HG02763 (cell line): ENCODE measurements around the gene KRT77.
"Not testable (repeated sequence)": the region's sequence is repeated elsewhere in the genome, so short reads cannot be mapped to it uniquely, and the experiment has no call there.

Source experiments
- ATAC-seq: cut with Tn5 transposase; IDR thresholded peaks from one replicate; pipeline ENCODE4 v1.9.1; 2021; ENCODE audit warnings: mild to moderate bottlenecking, moderate library complexity; ENCODE audit not compliant: unreplicated experiment

Gene KRT77

DNA sequence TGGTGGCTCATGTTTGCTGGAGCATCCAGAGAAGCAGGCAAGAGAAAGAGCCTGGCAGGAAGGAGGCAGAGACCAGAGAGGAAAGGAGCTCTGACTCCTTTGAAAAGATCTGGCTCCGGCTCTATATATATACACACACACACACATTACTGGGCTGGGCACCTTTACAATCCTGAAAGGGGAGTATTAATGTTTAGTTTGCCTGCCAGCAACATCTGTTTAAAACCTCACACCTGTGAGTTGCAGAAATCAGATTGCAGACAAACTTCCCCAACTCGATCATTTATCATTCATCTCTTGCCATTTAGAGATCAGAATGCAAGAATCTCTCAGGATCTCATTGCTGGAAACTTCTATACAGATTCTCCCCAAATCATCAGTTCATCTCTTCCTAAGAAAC is at the start of gene KRT77:
KRT77 (minus strand) TSS at position 101 of the 400 bp plus-strand sequence; CDS start at position 11, 90 bp downstream.
- no peak for ATAC-seq

DNA sequence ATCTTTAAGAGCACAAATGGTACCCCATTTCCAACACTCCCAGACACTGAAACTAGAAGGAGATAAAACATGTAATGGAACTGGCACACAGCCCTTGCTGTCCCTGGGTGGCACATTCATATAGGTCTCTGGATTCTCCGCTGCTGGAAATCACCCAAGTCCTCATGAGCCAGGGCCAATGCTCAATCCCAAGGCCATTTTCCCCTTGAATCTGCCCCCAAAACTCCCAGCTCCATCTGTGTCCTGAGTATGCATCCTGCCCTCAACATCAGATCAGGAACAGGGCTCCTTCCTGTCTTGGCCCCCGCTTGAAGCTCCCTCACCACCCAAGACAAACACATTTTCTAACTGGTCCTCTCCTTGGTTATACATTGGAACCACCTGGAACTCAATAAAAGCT is 49.2 kb upstream of the KRT77 start:
- no peak for ATAC-seq

DNA sequence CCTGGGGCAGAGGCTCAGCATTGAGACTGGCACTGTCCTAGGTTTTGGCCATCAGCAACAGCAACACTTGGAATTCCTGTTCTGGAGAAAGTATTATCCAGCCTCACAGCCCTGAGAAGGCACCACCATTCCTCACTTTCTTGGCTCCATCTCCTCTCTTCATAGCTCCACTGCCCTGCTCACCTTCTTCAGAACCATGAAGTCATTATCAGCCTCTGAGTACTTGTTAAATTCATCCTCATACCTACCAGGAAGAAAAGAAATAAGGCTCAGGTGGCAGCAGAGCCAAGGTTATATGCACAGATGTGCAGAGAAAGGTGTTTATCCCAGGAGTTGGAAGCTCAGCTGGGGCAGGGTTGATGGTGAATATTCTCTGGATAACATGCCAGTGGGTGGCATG is 48.5 kb upstream of the KRT77 start:
- no peak for ATAC-seq

DNA sequence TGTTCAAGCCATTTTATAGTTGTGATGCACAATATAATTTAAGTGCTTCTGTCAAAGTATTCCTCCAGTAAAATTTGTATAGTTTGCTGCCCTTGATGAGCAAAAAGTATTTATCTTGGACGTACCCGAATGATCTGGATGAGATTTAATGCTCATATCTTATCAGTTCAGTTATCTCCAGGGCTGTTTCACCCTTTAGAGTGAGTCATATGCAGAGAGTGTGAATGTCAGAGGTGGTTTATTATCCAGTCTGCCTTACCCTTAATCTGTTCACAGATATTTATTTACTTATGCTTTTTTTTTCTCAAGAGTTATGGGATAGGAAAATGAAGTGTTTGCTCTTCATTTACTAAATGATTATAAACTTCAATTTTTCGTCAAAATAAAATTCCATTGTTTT is 47.2 kb upstream of the KRT77 start:
- ATAC-seq, result not testable (repeated sequence)

DNA sequence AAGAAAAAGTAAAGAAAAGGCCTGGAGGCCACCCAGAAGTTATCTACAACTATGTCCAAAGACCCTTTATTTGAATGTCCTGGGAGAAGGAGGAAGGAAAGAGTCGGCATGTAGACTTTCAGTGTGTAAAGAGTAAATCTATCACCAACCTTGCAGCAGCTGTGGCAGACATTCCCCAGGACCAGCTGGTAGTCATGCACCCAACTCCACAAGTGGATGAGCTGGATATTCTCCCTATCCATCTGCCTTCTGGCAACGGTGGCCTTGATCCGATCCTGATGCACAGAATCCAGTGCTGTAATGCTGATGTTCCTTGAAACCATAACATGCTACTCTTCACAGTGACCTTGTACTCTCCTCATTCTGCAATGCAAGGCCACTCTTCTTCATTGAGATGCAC is 46.5 kb upstream of the KRT77 start:
- no peak for ATAC-seq

DNA sequence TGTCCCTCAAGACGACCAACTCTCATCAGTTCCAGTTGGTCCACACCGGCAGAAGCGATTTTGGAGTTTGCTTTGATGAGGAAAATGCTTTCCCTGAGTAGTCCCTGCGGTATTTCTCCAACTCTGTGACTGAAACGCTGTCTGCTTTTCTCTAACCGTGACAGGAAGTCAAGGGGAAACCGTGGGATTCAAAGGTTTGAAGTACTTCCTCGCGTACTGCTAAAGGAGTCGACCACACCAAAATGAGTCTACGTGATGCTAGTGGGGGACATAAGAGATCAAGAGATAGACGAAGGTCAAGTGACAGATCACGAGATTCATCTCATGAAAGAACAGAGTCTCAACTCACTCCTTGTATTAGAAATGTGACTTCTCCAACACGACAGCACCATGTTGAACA is 45.3 kb upstream of the KRT77 start:
- ATAC-seq, result no peak

DNA sequence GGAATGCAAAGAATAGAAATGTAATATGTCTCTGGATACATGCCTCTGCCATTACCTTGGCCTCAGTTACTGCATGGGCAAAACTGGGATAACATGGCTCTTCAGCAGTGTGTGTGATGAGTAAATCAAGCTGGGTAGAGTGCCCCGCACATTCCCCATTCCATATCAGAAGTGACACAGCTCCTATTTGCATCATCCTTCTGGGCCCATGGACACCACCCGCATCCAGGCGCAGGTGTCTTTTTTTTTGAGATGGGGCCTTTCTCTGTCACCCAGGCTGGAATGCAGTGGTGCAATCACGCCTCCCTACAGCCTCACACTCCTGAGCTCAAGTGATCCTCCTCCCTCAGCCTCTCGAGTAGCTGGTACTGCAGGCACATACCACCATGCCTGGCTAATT is 42.2 kb upstream of the KRT77 start:
- ATAC-seq, result no peak

DNA sequence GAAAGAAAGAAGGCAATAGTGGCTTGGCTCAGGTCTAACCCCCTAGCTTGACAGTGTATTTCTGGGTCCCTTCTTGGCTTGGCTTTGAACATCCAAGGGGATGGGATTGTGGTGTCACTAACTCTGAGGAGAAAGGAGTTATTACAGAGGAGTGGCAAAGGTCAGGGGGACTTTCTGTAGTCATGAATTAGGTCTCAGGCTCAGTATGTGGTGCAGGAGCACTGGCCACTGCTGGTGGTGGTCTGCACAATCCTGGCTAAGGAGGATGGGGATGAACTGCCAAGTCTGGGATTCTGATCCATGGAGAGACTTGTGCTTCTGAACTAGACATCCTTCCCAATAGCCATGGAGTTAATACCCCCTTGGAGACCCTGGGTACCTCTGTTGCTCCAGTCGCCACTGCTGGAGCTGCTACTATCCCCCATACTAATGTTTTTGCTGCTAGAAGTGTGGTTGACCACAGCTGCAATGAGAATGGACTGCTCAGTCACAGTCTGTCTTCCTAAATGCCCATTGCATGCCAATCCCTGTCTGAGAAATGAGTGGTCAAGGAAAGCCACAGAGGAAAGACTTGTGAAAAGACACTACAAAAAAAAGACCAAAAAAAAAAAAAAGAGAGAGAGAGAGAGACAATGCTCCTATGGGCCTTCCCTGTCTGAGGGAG is 41.3 kb upstream of the KRT77 start:
- ATAC-seq, result no peak

DNA sequence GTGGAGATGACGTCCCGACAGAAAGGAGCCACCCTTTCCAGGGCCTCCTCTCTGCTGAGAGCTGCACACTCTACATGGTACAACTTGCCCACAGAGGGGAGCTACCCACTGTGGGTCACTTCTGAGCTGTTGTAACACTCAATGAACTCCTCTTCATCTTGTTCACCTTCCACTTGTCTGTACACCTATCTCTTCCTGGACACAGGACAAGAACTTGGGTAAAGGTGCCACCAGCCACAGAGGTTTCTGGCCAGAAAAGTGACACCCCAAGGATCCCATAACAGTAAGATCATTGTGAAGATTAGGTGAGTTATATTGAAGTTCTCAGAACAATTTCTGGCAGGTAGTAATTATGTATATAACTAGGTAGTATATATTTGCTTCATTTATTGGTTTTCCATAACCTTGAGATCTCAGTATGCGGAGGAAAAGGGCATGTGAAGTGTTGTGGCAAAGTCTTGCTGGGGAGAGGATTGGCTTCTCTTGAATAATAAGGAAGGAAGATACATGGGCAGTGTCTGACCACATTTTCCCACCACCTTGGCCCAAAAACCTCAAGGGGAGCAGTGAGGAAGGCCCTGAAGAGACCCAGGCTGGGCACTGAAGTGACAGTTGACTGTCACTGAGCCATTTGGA is 39.6 kb upstream of the KRT77 start:
- no peak for ATAC-seq

DNA sequence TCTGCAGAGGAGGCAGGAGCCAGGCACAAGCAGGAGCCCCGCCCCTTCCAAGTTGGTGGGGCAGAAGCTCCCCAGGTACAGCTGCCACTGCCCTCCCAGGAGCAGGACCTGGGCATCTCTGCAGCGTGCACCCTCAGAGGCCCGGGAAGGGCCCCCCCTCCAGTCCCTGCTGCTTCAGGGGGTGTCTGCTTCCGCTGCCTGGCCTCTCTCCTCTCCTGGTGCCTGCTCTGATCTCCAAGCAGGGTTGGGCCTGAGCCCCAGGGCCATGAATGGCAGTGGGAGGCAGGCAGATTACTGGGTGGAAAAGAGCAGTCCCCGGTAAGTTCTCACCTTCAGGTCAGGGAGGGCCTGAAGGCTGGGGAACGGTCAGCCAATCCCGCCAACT is 38.9 kb upstream of the KRT77 start:
- ATAC-seq, result no peak

DNA sequence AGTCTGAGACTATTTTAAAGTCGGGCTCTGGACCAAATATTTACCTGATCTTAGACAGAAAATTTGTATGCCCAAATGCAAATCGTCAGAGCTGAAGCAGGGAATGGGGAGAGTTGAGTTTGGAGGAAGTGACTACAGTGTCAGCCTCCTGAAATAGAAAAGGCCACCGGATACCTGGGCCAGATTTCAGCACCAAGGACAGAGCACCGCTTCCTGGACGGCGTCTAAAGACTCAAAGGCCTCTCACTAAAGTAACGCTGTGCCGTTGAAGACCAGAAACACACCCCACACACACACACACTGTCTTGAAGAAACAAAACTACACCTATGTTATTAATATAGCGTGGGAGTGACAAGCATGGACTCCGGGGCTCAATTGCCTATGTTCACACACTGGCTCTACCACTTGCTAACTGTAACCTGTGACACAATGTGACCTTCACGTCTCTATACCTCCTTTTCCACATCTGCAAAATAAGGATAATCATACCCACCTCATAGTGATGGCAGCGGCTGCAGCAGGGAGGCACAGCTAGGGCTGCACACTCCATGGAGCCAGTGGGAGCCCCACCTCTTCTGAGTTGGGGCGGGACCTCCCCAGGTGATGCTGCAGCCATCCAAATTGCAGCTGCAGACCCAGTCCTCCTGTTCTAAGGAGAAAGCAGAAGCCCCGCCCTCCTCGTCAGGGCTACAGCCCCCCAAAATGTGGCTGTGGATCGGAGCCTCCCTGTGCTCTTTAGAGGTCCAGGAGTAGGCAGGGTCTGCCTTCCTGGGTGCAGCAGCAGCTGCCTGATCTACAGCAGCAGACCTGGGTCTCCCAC is 38.3 kb upstream of the KRT77 start:
- ATAC-seq, result no peak

DNA sequence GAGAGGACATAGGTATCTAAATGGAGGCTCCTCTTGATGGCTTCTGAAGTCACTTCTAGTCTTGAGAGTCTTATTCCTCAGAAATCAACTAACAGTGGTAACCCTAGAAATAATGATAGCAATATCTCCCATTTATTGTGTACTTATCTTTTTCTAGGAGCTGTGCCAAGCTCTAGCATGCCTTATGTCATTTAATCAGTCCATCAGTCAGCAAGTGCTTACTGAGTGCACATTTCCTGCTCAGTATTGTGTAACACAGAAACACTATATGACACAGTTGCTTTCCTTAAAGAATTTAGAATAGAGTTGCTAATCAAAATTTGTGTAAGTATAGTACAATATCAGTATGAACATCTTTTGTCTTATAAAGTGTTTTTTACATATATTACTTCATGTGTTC is 37.3 kb upstream of the KRT77 start:
- no peak for ATAC-seq

DNA sequence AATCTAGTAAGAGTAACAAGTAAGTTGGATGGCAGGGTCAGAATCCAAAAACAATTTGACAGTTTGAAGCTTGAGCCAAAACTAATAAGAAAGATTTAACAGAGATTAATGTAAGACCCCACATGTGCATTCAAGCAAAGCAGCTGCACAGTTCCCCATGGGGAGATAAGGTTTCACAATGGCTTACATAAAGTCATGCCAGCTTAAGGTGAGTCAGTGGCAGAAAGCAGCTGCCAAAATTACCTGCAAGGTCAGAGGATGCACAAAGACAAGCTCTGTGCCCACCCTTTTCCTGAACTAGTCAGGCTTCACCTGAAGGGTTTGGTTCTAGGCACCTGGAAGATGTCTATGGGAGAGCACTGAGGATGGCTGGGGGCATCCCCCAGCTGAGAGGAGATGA is 36.6 kb upstream of the KRT77 start:
- no peak for ATAC-seq

DNA sequence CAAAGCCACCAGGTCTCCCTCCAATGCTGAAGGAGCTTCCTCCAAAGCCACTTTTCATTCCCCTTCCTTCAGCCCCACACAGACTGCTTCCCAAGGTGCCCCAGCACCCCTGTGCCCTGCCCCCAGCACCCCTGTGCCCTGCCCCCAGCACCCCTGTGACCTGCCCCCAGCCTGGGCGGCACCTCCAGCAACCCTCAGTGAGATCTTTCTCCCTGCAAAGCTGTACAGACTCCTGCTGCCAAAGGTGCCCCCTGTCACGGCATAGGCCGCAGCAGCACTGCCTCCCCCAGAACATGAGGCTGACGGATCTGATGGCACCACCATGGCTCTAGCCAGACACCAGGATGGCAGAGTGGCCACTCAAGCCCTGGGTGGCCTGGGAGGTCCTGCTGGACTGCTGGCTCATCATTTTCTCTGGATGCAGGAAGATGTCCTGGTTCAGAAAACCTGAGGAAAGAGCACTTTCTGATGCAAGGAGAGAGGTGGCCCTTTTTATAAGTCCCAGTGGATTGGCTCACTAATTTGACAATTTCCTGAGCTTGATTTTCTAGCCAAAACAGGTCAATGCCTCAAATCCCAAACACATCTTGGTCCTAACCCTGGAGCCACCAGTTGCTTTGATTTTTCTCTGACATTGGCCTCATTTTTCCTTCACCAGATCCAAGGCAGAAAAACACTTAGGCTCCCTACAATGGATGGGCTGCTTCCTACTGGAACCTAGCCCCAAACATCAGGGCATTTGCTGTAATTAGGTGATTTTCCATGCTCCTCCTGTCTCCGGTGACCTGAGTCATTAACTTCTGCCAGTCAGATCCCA is 32.7 kb upstream of the KRT77 start:
- no peak for ATAC-seq

DNA sequence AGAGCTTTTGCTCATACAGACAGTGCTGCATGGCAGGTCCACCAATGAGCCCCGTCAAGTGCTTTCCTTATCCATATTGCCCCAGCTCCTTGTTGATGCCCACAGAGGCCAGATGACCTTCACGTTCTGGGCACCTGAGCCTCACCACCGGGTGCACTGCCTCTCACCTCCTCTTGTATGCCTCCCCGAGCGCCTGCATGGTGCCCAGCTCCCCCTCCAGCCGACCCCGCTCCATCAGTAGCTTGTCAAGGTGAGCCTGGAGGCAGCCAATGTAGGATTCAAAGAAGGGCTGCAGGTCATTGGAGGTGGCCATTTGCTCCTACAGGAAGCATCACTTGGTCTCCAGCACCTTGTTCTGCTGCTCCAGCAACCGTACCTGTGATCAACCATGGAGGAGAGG is 31.8 kb upstream of the KRT77 start:
- no peak for ATAC-seq

DNA sequence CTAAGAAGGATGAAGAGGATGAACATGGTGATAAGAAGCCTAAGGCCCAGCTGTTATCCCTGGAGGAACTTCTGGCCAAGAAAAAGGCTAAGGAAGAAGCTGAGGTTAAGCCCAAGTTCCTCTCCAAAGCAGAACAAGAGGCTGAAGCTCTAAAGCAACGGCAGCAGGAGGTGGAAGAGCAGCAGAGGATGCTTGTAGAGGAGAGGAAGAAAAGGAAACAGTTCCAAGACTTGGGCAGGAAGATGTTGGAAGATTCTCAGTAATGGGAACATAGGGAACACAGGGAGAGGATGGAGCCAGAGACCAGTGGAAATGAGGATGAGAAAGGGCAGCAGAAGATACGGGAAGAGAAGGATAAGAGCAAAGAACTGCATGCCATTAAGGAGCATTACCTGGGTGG is 27.5 kb upstream of the KRT77 start:
- ATAC-seq, result no peak

DNA sequence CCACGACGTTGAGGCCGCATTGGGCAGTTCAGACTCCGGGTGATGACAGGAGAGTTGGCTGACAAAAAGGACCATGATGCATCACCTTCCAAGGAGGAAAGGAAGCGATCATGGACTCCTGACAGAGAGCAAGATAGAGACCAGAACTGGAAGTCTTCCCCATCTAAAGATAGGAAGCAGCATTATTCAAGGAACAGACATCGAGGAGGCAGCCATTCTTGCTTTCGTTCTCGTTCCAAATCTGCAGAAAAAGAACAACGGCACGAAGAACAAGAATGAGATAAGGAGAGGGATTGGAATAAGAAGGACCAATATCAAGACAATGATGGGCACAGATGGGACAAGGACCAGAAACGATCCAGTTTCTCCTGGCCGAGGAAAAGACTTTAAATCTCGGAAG is 27.1 kb upstream of the KRT77 start:
- ATAC-seq, result no peak

DNA sequence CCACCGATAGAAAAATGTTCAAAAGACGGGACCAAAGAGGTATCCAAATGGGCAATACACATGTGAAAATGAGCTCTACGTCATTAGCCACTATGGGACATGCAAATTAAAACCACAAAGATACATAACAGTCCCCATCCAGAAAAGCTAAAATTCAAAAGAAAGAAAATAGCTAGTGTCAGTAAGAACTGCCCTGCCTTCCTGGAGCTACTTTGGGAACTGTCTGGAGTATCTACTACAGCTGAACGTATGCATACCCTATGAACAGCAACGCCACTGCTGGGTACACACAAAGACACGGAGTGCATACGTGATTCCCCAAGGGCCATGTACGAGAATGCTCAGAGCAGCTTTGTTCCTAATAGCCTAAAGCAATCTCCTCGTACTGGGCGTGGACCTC is 25.8 kb upstream of the KRT77 start:
- ATAC-seq, result no peak

DNA sequence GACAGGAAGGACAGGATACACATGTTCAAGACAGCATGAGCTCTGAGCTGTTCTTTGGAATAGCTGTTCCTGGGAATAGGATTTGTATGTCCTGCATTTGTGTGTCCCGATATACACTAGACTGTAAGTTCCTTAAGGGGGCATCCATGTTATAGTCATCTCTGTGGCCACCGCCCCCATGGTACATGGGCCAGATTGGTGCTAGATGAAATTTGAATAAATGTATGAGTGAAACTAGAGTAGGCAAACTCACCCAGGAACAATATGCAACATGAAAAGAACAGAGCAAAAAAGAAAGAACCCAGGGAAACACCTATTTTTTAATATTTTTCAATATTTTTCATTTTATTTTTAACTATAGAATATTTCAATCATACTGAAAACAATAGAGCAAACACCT is 25.1 kb upstream of the KRT77 start:
- ATAC-seq, result no peak

DNA sequence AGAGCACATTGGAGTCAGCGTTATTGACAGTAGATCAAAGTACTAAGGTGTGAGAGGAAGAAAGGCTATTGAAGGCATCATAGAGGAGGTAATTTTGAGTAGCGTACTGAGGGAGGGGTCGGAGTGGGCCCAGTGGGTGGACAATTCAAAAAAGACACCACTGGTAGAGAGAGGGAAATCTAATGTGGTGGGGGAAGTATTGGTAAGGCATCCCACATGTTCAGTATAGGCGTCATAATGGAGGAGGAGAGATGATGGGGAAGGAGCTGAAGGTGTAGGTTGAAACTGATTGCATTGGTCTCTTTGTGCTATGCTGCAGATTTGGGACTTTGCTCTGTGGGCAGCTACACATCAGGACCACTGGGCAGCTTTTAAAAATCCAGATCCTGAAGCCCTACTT is 23.7 kb upstream of the KRT77 start:
- ATAC-seq, result no peak

DNA sequence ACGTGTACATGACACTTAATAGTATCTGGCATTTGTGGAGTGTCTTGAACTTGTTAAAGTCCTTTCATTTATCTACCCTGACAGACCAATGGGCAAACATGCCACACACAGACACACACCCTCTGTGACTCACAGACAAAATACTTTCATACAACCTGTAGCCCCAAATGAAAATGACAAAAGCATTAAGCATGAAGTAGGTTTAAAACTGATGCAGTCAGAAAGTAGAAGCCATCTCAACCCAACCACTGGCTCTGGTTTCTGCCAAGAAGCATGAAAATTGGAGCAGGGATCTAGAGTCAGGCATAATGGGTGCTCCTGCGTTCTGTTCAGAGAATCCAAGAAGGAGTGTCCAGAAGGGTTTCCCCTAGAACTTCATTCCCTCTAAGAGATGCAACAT is 23.1 kb upstream of the KRT77 start:
- ATAC-seq, result no peak
